ENCODE measurements around the gene C1orf185. TPM values are rescaled to one million over a fixed set of nuclear protein-coding genes. Genes with fewer than 3 reads are reported as not detected.
A peak's percentile ranks its signal among the peaks of the same experiment; 100 is the strongest.
"Not testable (repeated sequence)": the region's sequence is repeated elsewhere in the genome, so short reads cannot be mapped to it uniquely, and the experiment has no call there.

The C1orf185 gene
- polyA plus RNA-seq, 1 of the 3 experiments (the other 2 are of a cell fraction) = not detected

GRCh38 chr1:51137696-51138095 is 35.7 kb downstream of the C1orf185 start:
- H3K4me2 ChIP-seq; H2AFZ ChIP-seq (ENCODE audit: low read depth); H3F3A ChIP-seq (replicated peaks; ENCODE audit: insufficient read depth); H3K4me3 ChIP-seq (ENCODE audit: low read depth in 2 of 2, low read length in 1 of 2); H3K79me2 ChIP-seq (ENCODE audit: insufficient read depth); H3K9me3 ChIP-seq; POLR2A ChIA-PET; H4K20me1 ChIP-seq (ENCODE audit: insufficient read depth); H3K9me2 ChIP-seq; H3K9ac ChIP-seq; H3K36me3 ChIP-seq (replicated peaks in 1 of 2; ENCODE audit: control insufficient read depth in 1 of 2, insufficient read depth in 2 of 2, low read length in 1 of 2); H3K27me3 ChIP-seq (ENCODE audit: insufficient read depth); H3K4me1 ChIP-seq (ENCODE audit: control insufficient read depth in 1 of 2, insufficient read depth in 2 of 2, low read depth in 1 of 2, low read length in 1 of 2); DNase-seq; H3K27ac ChIP-seq (ENCODE audit: low read depth in 2 of 2, low read length in 1 of 2): not testable (repeated sequence)
- CTCF ChIA-PET = interaction anchor here (1.0 kb wide), 1 partner anchor 87 kb away, joined by 3 read pairs; no protein-coding TSS in a partner anchor
- 7% methylated on average over 2 of the region's 2 CpGs for WGBS (ENCODE audit: low lambda C conversion rate)

DNA sequence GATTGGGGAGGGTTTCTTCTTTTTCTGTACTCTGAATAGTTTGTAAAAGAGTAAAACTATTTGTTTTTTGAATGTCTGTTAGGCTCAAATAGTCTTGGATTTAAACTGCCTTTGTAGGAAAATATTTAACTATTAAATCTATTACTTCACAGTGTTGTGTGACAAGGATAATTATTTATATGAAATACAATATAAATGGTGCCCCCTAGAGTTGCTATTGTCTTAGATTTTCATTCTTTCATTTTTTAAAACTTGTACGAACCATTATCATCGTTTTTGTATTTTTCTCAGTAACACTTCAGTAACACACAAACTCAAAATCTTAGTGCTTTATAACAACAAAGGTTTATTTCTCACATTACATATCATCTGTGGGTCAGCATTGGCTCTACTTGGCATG is 37.4 kb downstream of the C1orf185 start:
- no peak for DNase-seq
- CTCF ChIA-PET = interaction anchor here (0.7 to 1.2 kb wide), 5 partner anchors 9 to 396 kb away, joined by 3 to 4 read pairs (median 3); no protein-coding TSS in a partner anchor

More for the DNA sequence above, 37.4 kb downstream of the C1orf185 start:
- H3K4me1 ChIP-seq (ENCODE audit: control insufficient read depth in 1 of 2, insufficient read depth in 2 of 2, low read depth in 1 of 2, low read length in 1 of 2) = no peaks in the 10 kb centered on the region
- peak overlapping the region; percentile 63; the same call in 1 of the 2 replicates for H2AFZ ChIP-seq (ENCODE audit: low read depth)
- peak overlapping the region; percentile 41 for H3K4me2 ChIP-seq
- TF ChIP-seq RFX5 (IDR thresholded peaks at IDR 0.05; ENCODE audit: low read length) (no peak), USF1 (IDR thresholded peaks at IDR 0.05; ENCODE audit: borderline replicate concordance, low read depth) (no peak), FOSL2 (IDR thresholded peaks at IDR 0.05; ENCODE audit: borderline replicate concordance, low read depth) (no peak), RAD21 (IDR thresholded peaks at IDR 0.05; ENCODE audit: low read length) (peak; percentile 33), FOXJ3 (CRISPR knock-in tag; IDR thresholded peaks at IDR 0.05) (no peak), SIN3A (IDR thresholded peaks at IDR 0.05; ENCODE audit: borderline replicate concordance, low read depth, low read length) (no peak), NFIC (IDR thresholded peaks at IDR 0.05; ENCODE audit: borderline replicate concordance) (no peak)
- TF ChIP-seq, protein P1, sequence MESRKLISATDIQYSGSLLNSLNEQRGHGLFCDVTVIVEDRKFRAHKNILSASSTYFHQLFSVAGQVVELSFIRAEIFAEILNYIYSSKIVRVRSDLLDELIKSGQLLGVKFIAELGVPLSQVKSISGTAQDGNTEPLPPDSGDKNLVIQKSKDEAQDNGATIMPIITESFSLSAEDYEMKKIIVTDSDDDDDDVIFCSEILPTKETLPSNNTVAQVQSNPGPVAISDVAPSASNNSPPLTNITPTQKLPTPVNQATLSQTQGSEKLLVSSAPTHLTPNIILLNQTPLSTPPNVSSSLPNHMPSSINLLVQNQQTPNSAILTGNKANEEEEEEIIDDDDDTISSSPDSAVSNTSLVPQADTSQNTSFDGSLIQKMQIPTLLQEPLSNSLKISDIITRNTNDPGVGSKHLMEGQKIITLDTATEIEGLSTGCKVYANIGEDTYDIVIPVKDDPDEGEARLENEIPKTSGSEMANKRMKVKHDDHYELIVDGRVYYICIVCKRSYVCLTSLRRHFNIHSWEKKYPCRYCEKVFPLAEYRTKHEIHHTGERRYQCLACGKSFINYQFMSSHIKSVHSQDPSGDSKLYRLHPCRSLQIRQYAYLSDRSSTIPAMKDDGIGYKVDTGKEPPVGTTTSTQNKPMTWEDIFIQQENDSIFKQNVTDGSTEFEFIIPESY (IDR thresholded peaks at IDR 0.05; ENCODE audit: borderline replicate concordance, low read depth) = no peak
- TF ChIP-seq, protein P2, sequence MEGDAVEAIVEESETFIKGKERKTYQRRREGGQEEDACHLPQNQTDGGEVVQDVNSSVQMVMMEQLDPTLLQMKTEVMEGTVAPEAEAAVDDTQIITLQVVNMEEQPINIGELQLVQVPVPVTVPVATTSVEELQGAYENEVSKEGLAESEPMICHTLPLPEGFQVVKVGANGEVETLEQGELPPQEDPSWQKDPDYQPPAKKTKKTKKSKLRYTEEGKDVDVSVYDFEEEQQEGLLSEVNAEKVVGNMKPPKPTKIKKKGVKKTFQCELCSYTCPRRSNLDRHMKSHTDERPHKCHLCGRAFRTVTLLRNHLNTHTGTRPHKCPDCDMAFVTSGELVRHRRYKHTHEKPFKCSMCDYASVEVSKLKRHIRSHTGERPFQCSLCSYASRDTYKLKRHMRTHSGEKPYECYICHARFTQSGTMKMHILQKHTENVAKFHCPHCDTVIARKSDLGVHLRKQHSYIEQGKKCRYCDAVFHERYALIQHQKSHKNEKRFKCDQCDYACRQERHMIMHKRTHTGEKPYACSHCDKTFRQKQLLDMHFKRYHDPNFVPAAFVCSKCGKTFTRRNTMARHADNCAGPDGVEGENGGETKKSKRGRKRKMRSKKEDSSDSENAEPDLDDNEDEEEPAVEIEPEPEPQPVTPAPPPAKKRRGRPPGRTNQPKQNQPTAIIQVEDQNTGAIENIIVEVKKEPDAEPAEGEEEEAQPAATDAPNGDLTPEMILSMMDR (IDR thresholded peaks at IDR 0.05) = peak; percentile 58
- H3K9me2 ChIP-seq = no peaks in the 10 kb centered on the region
- no peaks in the 10 kb centered on the region for H3K27me3 ChIP-seq (ENCODE audit: insufficient read depth)
- no peaks in the 10 kb centered on the region for H3K9me3 ChIP-seq
- H3K9ac ChIP-seq = no peak overlapping the region
- H3K4me3 ChIP-seq (ENCODE audit: low read depth in 2 of 2, low read length in 1 of 2) = no peak overlapping the region
- H3F3A ChIP-seq (replicated peaks; ENCODE audit: insufficient read depth) = no peaks in the 10 kb centered on the region
- no peak overlapping the region for H3K27ac ChIP-seq (ENCODE audit: low read depth in 2 of 2, low read length in 1 of 2)
- H3K79me2 ChIP-seq (ENCODE audit: insufficient read depth) = no peaks in the 10 kb centered on the region
- WGBS (ENCODE audit: low lambda C conversion rate) = 24% methylated on average over 2 of the region's 2 CpGs
- H3K36me3 ChIP-seq (replicated peaks in 1 of 2; ENCODE audit: control insufficient read depth in 1 of 2, insufficient read depth in 2 of 2, low read length in 1 of 2) = no peaks in the 10 kb centered on the region
- POLR2A ChIA-PET = no interaction called here
- no peaks in the 10 kb centered on the region for H4K20me1 ChIP-seq (ENCODE audit: insufficient read depth)
